ENCODE data around the gene RNU5B-1.
"Not testable (repeated sequence)": the region's sequence is repeated elsewhere in the genome, so short reads cannot be mapped to it uniquely, and the experiment has no call there.

RNU5B-1 gene

GRCh38 chr15:65338823-65339222 is 34.3 kb downstream of the RNU5B-1 start:
- DNase-seq (ENCODE audit: low read depth, low spot score) = no peak
- no peak overlapping the region for H3K27ac ChIP-seq

- no peak overlapping the region for H3K27ac ChIP-seq
- DNase-seq (ENCODE audit: low read depth, low spot score) = no peak
Observed at GRCh38 chr15:65339416-65339815, 34.9 kb downstream of the RNU5B-1 start.

GRCh38 chr15:65339920-65340319 is 35.4 kb downstream of the RNU5B-1 start:
- H3K27ac ChIP-seq = no peak overlapping the region

GRCh38 chr15:65342493-65342892 is 38.0 kb downstream of the RNU5B-1 start:
- DNase-seq (ENCODE audit: low read depth, low spot score) = no peak
- no peak overlapping the region for H3K27ac ChIP-seq

More at GRCh38 chr15:65339920-65340319, 35.4 kb downstream of the RNU5B-1 start:
- DNase-seq (ENCODE audit: low read depth, low spot score) = no peak

GRCh38 chr15:65343374-65343981 is 39.0 kb downstream of the RNU5B-1 start:
- H3K27ac ChIP-seq = no peak overlapping the region
- no peak for DNase-seq (ENCODE audit: low read depth, low spot score)

GRCh38 chr15:65344214-65344913 is 39.9 kb downstream of the RNU5B-1 start:
- DNase-seq (ENCODE audit: low read depth, low spot score) = no peak
- H3K27ac ChIP-seq = no peak overlapping the region

- peak; percentile 52 for DNase-seq (ENCODE audit: low read depth, low spot score)
- no peak overlapping the region for H3K27ac ChIP-seq
Observed at GRCh38 chr15:65344914-65345275, 40.4 kb downstream of the RNU5B-1 start.

- DNase-seq (ENCODE audit: low read depth, low spot score) = no peak
- H3K27ac ChIP-seq = no peak overlapping the region
Observed at GRCh38 chr15:65346856-65347598, 42.5 kb downstream of the RNU5B-1 start.

GRCh38 chr15:65347756-65348155 is 43.3 kb downstream of the RNU5B-1 start:
- DNase-seq (ENCODE audit: low read depth, low spot score); H3K27ac ChIP-seq: not testable (repeated sequence)

GRCh38 chr15:65349338-65349737 is 44.9 kb downstream of the RNU5B-1 start:
- no peak overlapping the region for H3K27ac ChIP-seq

GRCh38 chr15:65351972-65352371 is 47.5 kb downstream of the RNU5B-1 start:
- not testable (repeated sequence) for DNase-seq (ENCODE audit: low read depth, low spot score); H3K27ac ChIP-seq

More at GRCh38 chr15:65349338-65349737, 44.9 kb downstream of the RNU5B-1 start:
- DNase-seq (ENCODE audit: low read depth, low spot score) = no peak
